ENCODE measurements around the gene MAGI2. TPM values are rescaled to one million over a fixed set of nuclear protein-coding genes. Genes with fewer than 3 reads are reported as not detected.

MAGI2 gene
- total RNA-seq, 1 donor from 2014 or later: 13.3 TPM

DNA sequence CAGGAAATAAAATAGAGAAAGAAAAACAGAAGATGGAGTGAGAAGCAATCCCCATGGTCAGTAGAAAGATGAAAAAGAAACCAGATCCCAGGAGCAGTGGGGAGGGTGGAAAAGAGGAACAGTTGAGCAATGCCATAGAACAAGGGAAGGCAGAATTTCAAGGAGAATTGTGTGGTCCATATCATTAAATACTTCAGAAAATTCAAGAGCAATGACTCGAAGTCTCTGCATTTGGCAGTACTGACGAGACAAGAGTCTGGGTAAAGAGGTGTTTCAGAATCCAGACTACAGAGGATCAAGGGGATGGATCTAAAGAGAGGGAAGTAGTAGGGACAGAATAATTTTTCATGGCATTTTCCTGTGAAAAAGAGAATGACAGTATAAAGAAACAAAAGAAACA lies 1142.3 kb downstream of the MAGI2 start:
- Mint-ChIP-seq H3K4me1 (ENCODE audit: unreplicated experiment) (no peaks in the 10 kb centered on the region), H3K9me3 (no peaks in the 10 kb centered on the region), H3K27me3 (peaks cover 6% of the 10 kb centered on the region), H3K4me3 (no peak overlapping the region), H3K27ac (no peak overlapping the region), H3K36me3 (no peaks in the 10 kb centered on the region)
- TF ChIP-seq, protein P1, sequence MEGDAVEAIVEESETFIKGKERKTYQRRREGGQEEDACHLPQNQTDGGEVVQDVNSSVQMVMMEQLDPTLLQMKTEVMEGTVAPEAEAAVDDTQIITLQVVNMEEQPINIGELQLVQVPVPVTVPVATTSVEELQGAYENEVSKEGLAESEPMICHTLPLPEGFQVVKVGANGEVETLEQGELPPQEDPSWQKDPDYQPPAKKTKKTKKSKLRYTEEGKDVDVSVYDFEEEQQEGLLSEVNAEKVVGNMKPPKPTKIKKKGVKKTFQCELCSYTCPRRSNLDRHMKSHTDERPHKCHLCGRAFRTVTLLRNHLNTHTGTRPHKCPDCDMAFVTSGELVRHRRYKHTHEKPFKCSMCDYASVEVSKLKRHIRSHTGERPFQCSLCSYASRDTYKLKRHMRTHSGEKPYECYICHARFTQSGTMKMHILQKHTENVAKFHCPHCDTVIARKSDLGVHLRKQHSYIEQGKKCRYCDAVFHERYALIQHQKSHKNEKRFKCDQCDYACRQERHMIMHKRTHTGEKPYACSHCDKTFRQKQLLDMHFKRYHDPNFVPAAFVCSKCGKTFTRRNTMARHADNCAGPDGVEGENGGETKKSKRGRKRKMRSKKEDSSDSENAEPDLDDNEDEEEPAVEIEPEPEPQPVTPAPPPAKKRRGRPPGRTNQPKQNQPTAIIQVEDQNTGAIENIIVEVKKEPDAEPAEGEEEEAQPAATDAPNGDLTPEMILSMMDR (conservative IDR thresholded peaks at IDR 0.05): no peak
- DNase-seq (ENCODE audit: extremely low spot score, unreplicated experiment): no peak

DNA sequence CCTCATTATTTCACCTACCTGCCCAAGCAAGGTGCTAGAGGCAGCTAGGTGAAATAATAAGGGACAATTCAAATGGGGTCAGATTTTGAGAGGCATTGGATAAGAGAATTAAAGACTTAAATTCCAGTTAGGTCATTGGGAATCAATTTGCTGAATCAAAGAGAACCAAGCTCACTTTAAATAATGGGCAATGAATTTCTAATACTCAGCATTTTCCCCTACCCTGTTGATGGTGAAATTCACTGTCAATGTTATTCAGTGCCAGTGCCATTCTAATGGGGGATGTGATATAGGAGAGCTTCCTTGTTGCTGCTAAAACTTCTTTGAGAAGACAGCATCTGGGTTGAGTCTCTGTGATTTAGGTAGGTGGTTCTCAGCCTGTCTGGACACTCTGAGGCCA lies 1145.6 kb downstream of the MAGI2 start:
- H3K4me3 Mint-ChIP-seq: no peak overlapping the region
- no peaks in the 10 kb centered on the region for H3K9me3 Mint-ChIP-seq
- no peak overlapping the region for H3K27ac Mint-ChIP-seq
- H3K36me3 Mint-ChIP-seq: no peaks in the 10 kb centered on the region
- H3K4me1 Mint-ChIP-seq (ENCODE audit: unreplicated experiment): no peaks in the 10 kb centered on the region
- TF ChIP-seq, protein P1 (conservative IDR thresholded peaks at IDR 0.05): no peak
- no peak for DNase-seq (ENCODE audit: extremely low spot score, unreplicated experiment)
- no peaks in the 10 kb centered on the region for H3K27me3 Mint-ChIP-seq

DNA sequence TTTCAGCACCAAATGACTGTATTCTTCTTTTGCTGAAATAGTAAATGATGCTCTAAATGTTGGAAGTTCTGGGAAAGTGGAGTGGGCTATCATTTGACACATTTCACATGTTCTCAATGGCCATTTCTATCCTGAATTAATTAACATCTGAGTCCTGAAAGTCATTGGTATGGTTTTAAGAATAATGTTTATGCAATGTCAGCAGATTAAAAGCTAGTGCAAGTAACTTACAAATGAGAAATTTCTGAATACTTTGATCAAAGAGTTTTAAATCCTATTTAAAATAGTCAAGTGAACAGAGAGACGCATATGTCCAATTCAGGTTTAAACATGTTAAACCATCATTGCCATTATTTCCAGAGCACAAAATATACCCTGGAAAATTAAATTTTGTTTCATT lies 1146.8 kb downstream of the MAGI2 start:
- H3K36me3 Mint-ChIP-seq: no peaks in the 10 kb centered on the region
- no peaks in the 10 kb centered on the region for H3K9me3 Mint-ChIP-seq
- no peaks in the 10 kb centered on the region for H3K4me1 Mint-ChIP-seq (ENCODE audit: unreplicated experiment)
- no peak overlapping the region for H3K27ac Mint-ChIP-seq
- DNase-seq (ENCODE audit: extremely low spot score, unreplicated experiment): no peak
- no peaks in the 10 kb centered on the region for H3K27me3 Mint-ChIP-seq
- no peak overlapping the region for H3K4me3 Mint-ChIP-seq
- TF ChIP-seq, protein P1 (conservative IDR thresholded peaks at IDR 0.05): no peak

DNA sequence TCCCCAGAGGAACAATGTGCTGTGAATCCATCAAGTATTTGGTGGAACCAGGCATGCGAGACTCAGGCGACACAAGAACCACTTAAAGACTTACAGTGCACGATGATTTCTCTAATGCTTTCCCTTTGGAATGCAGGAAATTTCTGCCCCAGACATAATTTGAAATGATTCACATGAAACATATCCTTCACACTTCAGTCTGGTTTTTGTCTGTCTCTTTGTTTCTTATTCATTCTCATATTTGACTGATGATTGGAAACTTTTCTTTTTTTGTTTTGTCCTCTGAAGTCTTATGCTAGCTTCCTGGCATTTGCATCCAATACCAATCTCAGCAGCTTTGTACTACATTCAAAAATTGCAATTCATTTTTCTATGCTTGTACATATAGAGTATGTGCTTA lies 1152.1 kb downstream of the MAGI2 start:
- H3K36me3 Mint-ChIP-seq: no peaks in the 10 kb centered on the region
- no peaks in the 10 kb centered on the region for H3K27me3 Mint-ChIP-seq
- H3K9me3 Mint-ChIP-seq: no peaks in the 10 kb centered on the region
- H3K4me1 Mint-ChIP-seq (ENCODE audit: unreplicated experiment): no peaks in the 10 kb centered on the region
- H3K27ac Mint-ChIP-seq: no peak overlapping the region
- DNase-seq (ENCODE audit: extremely low spot score, unreplicated experiment): no peak
- no peak overlapping the region for H3K4me3 Mint-ChIP-seq
- TF ChIP-seq, protein P1 (conservative IDR thresholded peaks at IDR 0.05): no peak

DNA sequence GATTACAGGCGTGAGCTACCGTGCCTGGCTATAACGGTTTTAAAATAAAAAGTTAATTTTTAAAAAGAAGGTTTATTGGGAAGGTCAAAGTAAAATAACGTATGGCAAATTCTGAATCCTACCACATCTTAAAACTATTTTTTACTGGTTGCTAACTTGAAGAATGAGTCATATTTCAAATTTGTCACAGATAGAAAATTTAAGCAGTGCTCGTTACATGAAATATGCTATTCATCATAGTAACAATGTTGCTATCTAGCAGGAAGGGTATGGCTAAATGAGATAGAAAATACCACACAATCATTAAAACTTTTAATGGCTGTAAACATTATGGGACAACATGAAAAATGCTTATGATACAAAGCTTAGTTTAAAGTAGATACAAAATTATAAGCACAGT lies 1154.4 kb downstream of the MAGI2 start:
- TF ChIP-seq, protein P1 (conservative IDR thresholded peaks at IDR 0.05): no peak

More for the DNA sequence above, 1154.4 kb downstream of the MAGI2 start:
- H3K4me1 Mint-ChIP-seq (ENCODE audit: unreplicated experiment): no peaks in the 10 kb centered on the region
- H3K9me3 Mint-ChIP-seq: no peaks in the 10 kb centered on the region
- H3K27me3 Mint-ChIP-seq: no peaks in the 10 kb centered on the region
- DNase-seq (ENCODE audit: extremely low spot score, unreplicated experiment): no peak
- H3K4me3 Mint-ChIP-seq: no peak overlapping the region
- no peak overlapping the region for H3K27ac Mint-ChIP-seq
- H3K36me3 Mint-ChIP-seq: no peaks in the 10 kb centered on the region
